DOHH2 (cell line): ENCODE data around the gene CTDSPL.

ENCODE experiments used
- H3F3A ChIP-seq: fragments of 200-600 bp; sonication (generic), shearing (Covaris generic); 2 replicates; pipeline ENCODE4 v1.6.0; 2016; ENCODE audit warnings: antibody characterized with exemption, mild to moderate bottlenecking; ENCODE audit not compliant: control insufficient read depth, insufficient read depth
- H3K27ac ChIP-seq: fragments of 200-600 bp; sonication (generic); 2 replicates; pipeline ENCODE4 v1.5.1; 2014; ENCODE audit warnings: low read depth, mild to moderate bottlenecking, low read length, moderate library complexity
- H3K27me3 ChIP-seq: fragments of 200-600 bp; sonication (generic); 2 replicates; pipeline ENCODE4 v1.6.1; 2014; ENCODE audit warnings: mild to moderate bottlenecking, low read length, mixed read lengths; ENCODE audit not compliant: control insufficient read depth
- H3K36me3 ChIP-seq: fragments of 200-600 bp; sonication (generic); 2 replicates; pipeline ENCODE4 v1.6.1; 2014; ENCODE audit warnings: mild to moderate bottlenecking, low read length, moderate library complexity, mixed read lengths; ENCODE audit not compliant: control insufficient read depth
- H3K4me1 ChIP-seq: fragments of 200-600 bp; sonication (generic); 2 replicates; pipeline ENCODE4 v1.6.1; 2014; ENCODE audit warnings: mild to moderate bottlenecking, low read length, mixed read lengths; ENCODE audit not compliant: control insufficient read depth
- H3K4me2 ChIP-seq: fragments of 200-600 bp; sonication (generic); 2 replicates; pipeline ENCODE4 v1.6.0; 2014; ENCODE audit warnings: mild to moderate bottlenecking, low read length, moderate library complexity
- H3K4me3 ChIP-seq: fragments of 200-600 bp; sonication (generic); 2 replicates; pipeline ENCODE4 v1.5.1; 2014; ENCODE audit warnings: mild to moderate bottlenecking, low read length, mixed read lengths
- H3K79me2 ChIP-seq: fragments of 200-600 bp; sonication (generic); 2 replicates; pipeline ENCODE4 v1.6.1; 2014; ENCODE audit warnings: mild to moderate bottlenecking, low read length, mixed read lengths; ENCODE audit not compliant: control insufficient read depth
- H3K9me2 ChIP-seq: fragments of 200-600 bp; sonication (generic); replicated peaks from 2 replicates; pipeline ENCODE4 v1.6.1; 2014; ENCODE audit warnings: mild to moderate bottlenecking, low read length, mixed read lengths; ENCODE audit not compliant: control insufficient read depth
- H3K9me3 ChIP-seq: fragments of 200-600 bp; sonication (generic); 2 replicates; pipeline ENCODE4 v1.6.1; 2014; ENCODE audit warnings: antibody characterized with exemption, low read length, mixed read lengths; ENCODE audit not compliant: control insufficient read depth, insufficient read depth
- H4K20me1 ChIP-seq: fragments of 200-600 bp; sonication (generic); 2 replicates; pipeline ENCODE4 v1.6.0; 2014; ENCODE audit warnings: low read depth, mild to moderate bottlenecking, antibody characterized with exemption, low read length, moderate library complexity; ENCODE audit not compliant: control insufficient read depth, insufficient read depth
- EZH2phosphoT487 ChIP-seq: fragments of 200-600 bp; sonication (generic); IDR thresholded peaks from 2 replicates; pipeline ENCODE4 v1.6.1; 2017; ENCODE audit warnings: borderline replicate concordance, mild to moderate bottlenecking, antibody characterized with exemption, low read length, moderate library complexity, mixed read lengths
- TF ChIP-seq, protein P1 (sequence below): fragments of 200-600 bp; sonication (generic); IDR thresholded peaks from one replicate; pipeline ENCODE4 v1.5.1; 2014; ENCODE audit warnings: antibody characterized with exemption, mild to moderate bottlenecking, low read depth, low read length; ENCODE audit not compliant: poor library complexity, severe bottlenecking

CTDSPL gene

DNA sequence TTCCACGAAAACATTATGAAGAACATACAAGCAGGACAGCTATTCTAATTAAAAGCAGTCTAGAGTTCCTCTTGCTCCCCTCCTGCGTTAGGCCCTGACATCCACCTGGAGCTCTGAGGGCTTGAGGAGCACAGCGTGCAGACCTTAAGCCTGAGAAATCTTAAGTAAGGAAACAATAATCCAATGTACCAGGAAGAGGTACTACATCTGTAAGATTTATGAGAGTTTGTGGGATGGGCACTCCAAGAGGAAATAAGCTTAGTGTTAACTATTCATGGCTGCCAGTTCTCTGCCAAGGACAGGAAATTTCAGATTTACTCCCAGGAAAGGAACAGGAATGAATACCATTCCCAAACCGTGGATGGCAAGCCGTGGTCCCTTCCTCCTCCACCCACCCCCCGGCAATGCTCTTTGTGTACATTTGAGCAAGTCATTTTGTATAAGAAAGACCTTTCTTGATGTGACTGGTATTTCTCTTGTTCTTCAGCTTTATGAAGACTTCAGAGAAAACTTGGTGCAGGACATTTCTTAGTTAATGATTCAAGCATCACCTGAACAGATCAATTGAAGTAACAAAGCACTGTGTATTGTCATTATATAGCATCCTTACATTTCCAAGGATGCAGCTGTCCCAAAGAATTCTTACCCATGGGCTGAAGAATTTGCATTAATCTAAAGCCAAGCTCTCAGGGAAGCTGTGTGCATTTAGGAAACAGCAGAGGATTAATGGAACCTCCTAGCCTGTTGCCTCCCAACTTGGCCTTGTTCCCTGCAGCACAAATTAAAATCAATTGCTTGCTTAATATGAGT lies 100.1 kb downstream of the CTDSPL start:
- H3K27ac ChIP-seq, result no peak overlapping the region
- no peaks in the 10 kb centered on the region for H3K9me3 ChIP-seq
- no peaks in the 10 kb centered on the region for H3F3A ChIP-seq
- H3K36me3 ChIP-seq, result no peaks in the 10 kb centered on the region
- no peak overlapping the region for H3K4me2 ChIP-seq
- no peak overlapping the region for H3K4me3 ChIP-seq
- H3K4me1 ChIP-seq, result peaks cover 9% of the 10 kb centered on the region
- no peaks in the 10 kb centered on the region for H3K9me2 ChIP-seq
- no peaks in the 10 kb centered on the region for H4K20me1 ChIP-seq
- H3K27me3 ChIP-seq, result peaks cover 15% of the 10 kb centered on the region
- no peak for TF ChIP-seq EZH2phosphoT487
- TF ChIP-seq, protein P1, sequence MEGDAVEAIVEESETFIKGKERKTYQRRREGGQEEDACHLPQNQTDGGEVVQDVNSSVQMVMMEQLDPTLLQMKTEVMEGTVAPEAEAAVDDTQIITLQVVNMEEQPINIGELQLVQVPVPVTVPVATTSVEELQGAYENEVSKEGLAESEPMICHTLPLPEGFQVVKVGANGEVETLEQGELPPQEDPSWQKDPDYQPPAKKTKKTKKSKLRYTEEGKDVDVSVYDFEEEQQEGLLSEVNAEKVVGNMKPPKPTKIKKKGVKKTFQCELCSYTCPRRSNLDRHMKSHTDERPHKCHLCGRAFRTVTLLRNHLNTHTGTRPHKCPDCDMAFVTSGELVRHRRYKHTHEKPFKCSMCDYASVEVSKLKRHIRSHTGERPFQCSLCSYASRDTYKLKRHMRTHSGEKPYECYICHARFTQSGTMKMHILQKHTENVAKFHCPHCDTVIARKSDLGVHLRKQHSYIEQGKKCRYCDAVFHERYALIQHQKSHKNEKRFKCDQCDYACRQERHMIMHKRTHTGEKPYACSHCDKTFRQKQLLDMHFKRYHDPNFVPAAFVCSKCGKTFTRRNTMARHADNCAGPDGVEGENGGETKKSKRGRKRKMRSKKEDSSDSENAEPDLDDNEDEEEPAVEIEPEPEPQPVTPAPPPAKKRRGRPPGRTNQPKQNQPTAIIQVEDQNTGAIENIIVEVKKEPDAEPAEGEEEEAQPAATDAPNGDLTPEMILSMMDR, result no peak
- H3K79me2 ChIP-seq, result no peaks in the 10 kb centered on the region

DNA sequence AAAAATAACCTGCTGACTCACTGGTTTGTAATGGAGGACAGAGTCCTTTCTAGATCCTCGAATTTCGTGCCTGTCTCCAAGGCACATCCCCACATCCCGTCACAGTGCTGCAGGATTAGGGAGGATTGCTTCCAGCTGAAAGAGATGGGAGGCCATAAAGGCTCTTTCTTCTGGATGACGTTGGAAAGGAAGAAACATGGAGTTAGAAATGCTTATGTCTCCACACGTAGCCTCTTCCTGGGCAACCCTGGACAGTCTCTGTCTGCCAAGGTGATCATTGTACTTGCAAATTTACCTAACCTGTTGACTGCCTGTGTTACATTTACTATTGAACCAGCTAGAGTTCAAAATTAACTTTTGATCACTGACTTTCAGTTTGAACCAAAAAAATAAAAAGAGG lies 101.3 kb downstream of the CTDSPL start:
- peaks cover 19% of the 10 kb centered on the region for H3K27me3 ChIP-seq

DNA sequence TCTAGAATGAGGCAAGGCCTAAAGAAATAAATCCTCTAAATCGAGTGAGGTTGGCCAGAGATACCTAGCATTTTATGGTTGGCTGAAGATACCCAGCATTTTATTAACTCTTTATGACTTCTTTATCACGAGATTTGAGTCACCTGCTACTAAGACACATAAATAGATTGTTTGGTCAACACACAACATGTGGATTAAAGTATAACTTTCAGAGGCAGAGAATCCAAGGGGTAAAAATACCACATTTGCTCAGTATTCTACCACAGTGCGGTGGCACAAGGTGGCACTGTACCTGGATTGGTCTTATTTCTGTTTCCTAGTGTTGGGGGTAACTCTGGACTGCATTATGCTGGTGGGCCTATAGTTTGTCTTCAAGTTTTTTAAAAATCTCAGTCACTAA lies 102.0 kb downstream of the CTDSPL start:
- Histone ChIP-seq H3K27ac (no peak overlapping the region), H3K27me3 (peaks cover 19% of the 10 kb centered on the region), H4K20me1 (no peaks in the 10 kb centered on the region), H3K4me1 (no peaks in the 10 kb centered on the region), H3K36me3 (no peaks in the 10 kb centered on the region), H3K4me3 (no peak overlapping the region), H3K9me3 (no peaks in the 10 kb centered on the region), H3K79me2 (no peaks in the 10 kb centered on the region), H3K4me2 (no peak overlapping the region), H3K9me2 (no peaks in the 10 kb centered on the region), H3F3A (no peaks in the 10 kb centered on the region)
- TF ChIP-seq, protein P1, result no peak
- no peak for TF ChIP-seq EZH2phosphoT487

More for the DNA sequence above, 101.3 kb downstream of the CTDSPL start:
- Histone ChIP-seq H3K4me3 (no peak overlapping the region), H3K79me2 (no peaks in the 10 kb centered on the region), H4K20me1 (no peaks in the 10 kb centered on the region), H3K9me3 (no peaks in the 10 kb centered on the region), H3K9me2 (no peaks in the 10 kb centered on the region), H3K27ac (no peak overlapping the region), H3K4me1 (no peaks in the 10 kb centered on the region), H3F3A (no peaks in the 10 kb centered on the region), H3K36me3 (no peaks in the 10 kb centered on the region), H3K4me2 (no peak overlapping the region)
- no peak for TF ChIP-seq EZH2phosphoT487
- TF ChIP-seq, protein P1, result no peak
